BE2C (cell line): ENCODE data around the gene ZER1.

ENCODE experiments used
- DNase-seq: peaks from one replicate; pipeline ENCODE4 v3.0.0-alpha.2; 2020
- H3K27me3 ChIP-seq: fragments of 250-450 bp; sonication (Bioruptor Pico); 2 replicates; pipeline ENCODE4 v1.5.1; 2020; ENCODE audit warnings: mild to moderate bottlenecking
- H3K36me3 ChIP-seq: fragments of 250-450 bp; sonication (Bioruptor Pico); 2 replicates; pipeline ENCODE4 v1.5.1; 2020; ENCODE audit warnings: mild to moderate bottlenecking
- H3K4me1 ChIP-seq: fragments of 250-450 bp; sonication (Bioruptor Pico); 2 replicates; pipeline ENCODE4 v1.5.1; 2020
- H3K4me3 ChIP-seq: 2 replicates; pipeline ENCODE4 v1.5.1; 2011; ENCODE audit warnings: low read depth, low read length
- H3K9me3 ChIP-seq: fragments of 250-450 bp; sonication (Bioruptor Pico); 2 replicates; pipeline ENCODE4 v1.5.1; 2020
- CTCF ChIP-seq: IDR thresholded peaks from 2 replicates; pipeline ENCODE4 v1.5.1; 2012; ENCODE audit warnings: mild to moderate bottlenecking, low read depth, low read length

Gene ZER1

DNA sequence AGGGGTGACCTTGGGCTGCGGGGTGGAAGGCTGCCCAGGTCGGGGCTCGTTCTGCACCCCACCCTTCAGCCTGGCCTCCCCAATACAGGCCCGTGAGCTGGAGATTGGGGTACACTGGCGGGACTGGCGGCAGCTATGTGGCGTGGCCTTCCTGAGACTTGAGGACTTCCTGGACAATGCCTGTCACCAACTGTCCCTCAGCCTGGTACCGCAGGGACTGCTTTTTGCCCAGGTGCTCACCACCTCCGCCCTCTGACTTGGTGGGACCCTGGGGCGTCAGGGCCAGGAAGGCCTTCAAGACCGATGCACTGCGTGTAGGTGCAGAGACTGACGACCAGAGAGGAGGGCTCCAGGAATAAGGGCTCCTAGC lies 58.3 kb downstream of the ZER1 start:
- no peak overlapping the region for H3K4me3 ChIP-seq
- no peaks in the 10 kb centered on the region; the same call in 1 of the 2 replicates for H3K36me3 ChIP-seq
- TF ChIP-seq CTCF = no peak
- H3K9me3 ChIP-seq = no peaks in the 10 kb centered on the region
- no peaks in the 10 kb centered on the region for H3K27me3 ChIP-seq
- no peaks in the 10 kb centered on the region for H3K4me1 ChIP-seq
- DNase-seq = peak; percentile 3

DNA sequence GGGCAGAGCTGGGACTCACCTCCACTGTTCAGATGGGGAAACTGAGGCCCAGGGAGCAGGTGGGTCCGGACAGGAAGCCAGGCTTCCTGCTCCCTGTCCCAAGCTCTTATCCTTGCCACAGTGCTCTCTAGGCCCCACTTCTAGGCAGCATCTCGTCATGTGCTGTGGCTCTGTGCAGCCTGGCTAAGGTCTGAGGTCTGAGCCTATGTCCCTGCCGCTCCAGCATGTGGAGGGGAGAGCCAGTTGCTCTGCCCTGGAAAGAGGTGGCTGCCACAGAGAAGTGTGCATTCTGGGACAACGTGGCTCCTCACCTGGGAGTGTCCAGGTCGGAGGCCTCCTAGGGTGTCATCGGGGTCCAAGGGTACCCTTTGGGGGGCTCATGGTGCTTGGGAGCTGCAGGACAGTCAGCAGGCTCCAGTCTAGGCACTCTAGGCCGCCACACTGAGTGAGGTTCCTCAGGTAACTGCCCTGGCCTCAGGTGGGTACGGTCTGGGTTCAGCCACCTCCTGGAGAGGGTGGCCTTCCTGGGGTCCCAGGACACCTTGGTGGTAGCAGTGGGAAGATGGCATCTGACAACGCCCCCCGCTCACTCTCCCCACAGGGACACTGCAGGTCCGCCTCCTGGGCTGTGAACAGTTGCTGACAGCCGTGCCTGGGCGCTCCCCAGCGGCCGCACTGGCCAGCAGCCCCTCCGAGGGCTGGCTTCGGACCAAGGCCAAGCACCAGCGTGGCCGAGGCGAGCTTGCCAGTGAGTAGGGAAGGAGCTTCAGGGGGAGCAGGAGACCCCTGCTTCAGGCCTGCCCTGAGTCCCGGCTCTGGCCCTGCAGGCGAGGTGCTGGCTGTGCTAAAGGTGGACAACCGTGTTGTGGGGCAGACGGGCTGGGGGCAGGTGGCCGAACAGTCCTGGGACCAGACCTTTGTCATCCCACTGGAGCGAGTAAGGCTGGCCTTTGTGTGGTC lies 59.0 kb downstream of the ZER1 start:
- no peaks in the 10 kb centered on the region for H3K4me1 ChIP-seq
- H3K9me3 ChIP-seq = no peaks in the 10 kb centered on the region
- no peak overlapping the region for H3K4me3 ChIP-seq
- no peak for TF ChIP-seq CTCF
- no peaks in the 10 kb centered on the region for H3K27me3 ChIP-seq
- no peak for DNase-seq
- H3K36me3 ChIP-seq = no peaks in the 10 kb centered on the region; the same call in 1 of the 2 replicates

DNA sequence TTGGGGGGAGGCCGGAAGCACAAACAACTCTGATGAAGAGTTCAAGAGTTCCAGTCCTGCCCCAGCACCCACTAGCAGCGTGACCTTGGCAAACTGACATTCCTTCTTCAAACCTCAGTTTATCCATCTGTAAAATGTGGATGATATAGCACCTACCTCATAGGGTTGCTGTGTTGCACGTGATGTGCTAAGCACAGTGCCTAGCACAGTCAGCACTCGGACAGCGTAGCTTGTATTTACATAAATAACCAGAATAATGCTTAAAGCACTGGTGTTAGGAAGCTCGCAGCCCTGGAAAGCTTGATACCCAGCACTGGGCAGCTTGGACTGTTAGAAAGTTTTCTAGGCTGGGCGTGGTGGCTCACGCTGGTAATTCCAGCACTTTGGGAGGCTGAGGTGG lies 64.3 kb downstream of the ZER1 start:
- no peak for TF ChIP-seq CTCF
- H3K36me3 ChIP-seq = peaks cover 16% of the 10 kb centered on the region
- H3K4me1 ChIP-seq = no peaks in the 10 kb centered on the region
- no peaks in the 10 kb centered on the region for H3K27me3 ChIP-seq
- no peak overlapping the region for H3K4me3 ChIP-seq
- no peak for DNase-seq
- no peaks in the 10 kb centered on the region for H3K9me3 ChIP-seq

DNA sequence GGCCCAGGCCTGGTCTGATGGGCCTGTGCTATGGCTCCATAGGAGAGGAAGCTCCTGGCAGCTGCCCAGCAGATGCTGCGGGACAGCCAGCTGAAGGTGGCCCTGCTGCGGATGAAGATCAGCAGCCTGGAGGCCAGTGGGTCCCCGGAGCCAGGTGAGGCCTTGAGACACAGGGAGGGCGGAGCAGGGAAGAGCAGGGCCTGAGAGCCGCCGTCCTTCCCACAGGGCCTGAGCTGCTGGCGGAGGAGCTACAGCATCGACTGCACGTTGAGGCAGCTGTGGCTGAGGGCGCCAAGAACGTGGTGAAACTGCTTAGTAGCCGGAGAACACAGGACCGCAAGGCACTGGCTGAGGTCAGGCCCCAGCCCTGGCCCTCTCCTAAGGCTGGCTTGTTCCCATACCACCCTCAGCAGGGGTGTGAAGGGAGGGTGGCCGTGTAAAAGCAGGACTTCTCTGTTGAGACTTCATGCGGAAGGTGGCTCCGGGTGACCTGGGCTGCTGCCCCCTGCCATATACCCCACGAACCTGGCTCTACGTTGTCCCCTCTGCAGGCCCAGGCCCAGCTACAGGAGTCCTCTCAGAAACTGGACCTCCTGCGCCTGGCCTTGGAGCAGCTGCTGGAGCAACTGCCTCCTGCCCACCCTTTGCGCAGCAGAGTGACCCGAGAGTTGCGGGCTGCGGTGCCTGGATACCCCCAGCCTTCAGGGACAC lies 64.9 kb downstream of the ZER1 start:
- Histone ChIP-seq H3K4me3 (no peak overlapping the region), H3K9me3 (no peaks in the 10 kb centered on the region), H3K27me3 (no peaks in the 10 kb centered on the region), H3K36me3 (peaks cover 16% of the 10 kb centered on the region), H3K4me1 (no peaks in the 10 kb centered on the region)
- no peak for TF ChIP-seq CTCF
- DNase-seq = no peak

DNA sequence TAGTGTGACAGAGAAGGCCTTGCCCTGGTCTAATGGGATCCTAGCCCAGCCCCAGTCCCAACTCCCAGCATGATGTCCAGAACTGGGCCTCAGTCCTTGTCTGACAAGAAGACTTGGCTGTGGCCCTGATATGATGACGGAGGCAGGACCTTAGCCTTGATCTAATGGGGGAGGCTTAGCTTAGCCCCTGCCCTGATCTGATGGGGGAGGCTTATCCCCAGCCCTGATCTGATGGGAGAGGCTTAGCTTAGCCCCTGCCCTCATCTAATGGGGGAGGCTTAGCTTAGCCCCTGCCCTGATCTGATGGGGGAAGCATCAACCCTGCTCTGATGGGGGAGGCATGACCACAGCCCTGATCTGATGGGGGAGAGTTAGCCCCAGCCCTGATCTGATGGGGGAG lies 65.7 kb downstream of the ZER1 start:
- H3K4me3 ChIP-seq = no peak overlapping the region
- H3K27me3 ChIP-seq = no peaks in the 10 kb centered on the region
- H3K9me3 ChIP-seq = no peaks in the 10 kb centered on the region
- TF ChIP-seq CTCF = no peak
- no peaks in the 10 kb centered on the region for H3K4me1 ChIP-seq
- no peak for DNase-seq
- peaks cover 16% of the 10 kb centered on the region for H3K36me3 ChIP-seq
